Ovary (tissue), 3 donors: ENCODE data around the gene NRSN2.

Experiments used
- CTCF ChIP-seq, 3 donors: fragments of 450-650 bp in 2 of 3; fragments of 200-600 bp in 1 of 3; IDR thresholded peaks; one replicate each; pipeline versions ENCODE4 v1.5.1 to v1.8.0; 2016 to 2022; ENCODE audit warnings: antibody characterized with exemption in 3 of 3, mild to moderate bottlenecking in 1 of 3
- EP300 ChIP-seq: sonication (generic); formaldehyde crosslinking; IDR thresholded peaks from one replicate; pipeline ENCODE4 v1.6.1; 2017; ENCODE audit warnings: antibody characterized with exemption
- donor health status: DM: no; HTN: no; CAD: no.

- no peak for TF ChIP-seq CTCF (IDR thresholded peaks at IDR 0.05)
- TF ChIP-seq EP300 = no peak
Measured at GRCh38 chr20:353166-353565, 6.3 kb downstream of the NRSN2 start.
